HEK293 (cell line): ENCODE measurements around the gene WNT7A.

Source experiments
- CTCF ChIP-seq: fragments of 450-650 bp; formaldehyde crosslinking; IDR thresholded peaks from 2 replicates; pipeline ENCODE4 v1.5.1; 2016; ENCODE audit warnings: missing biosample characterization, missing genetic modification characterization
- TCF7L2 ChIP-seq: IDR thresholded peaks from 2 replicates; pipeline ENCODE4 v1.6.1; 2011; ENCODE audit warnings: low read depth, mild to moderate bottlenecking, inconsistent platforms, low read length, moderate library complexity, borderline replicate concordance
- ZBTB49 ChIP-seq: fragments of 450-650 bp; formaldehyde crosslinking; IDR thresholded peaks from 2 replicates; pipeline ENCODE4 v1.5.1; 2016; ENCODE audit warnings: missing biosample characterization, missing genetic modification characterization, low read depth
- ZIC2 ChIP-seq: fragments of 450-650 bp; formaldehyde crosslinking; IDR thresholded peaks from 2 replicates; pipeline ENCODE4 v1.5.1; 2016; ENCODE audit warnings: missing biosample characterization, missing genetic modification characterization
- ZNF133 ChIP-seq: fragments of 450-650 bp; formaldehyde crosslinking; IDR thresholded peaks from 2 replicates; pipeline ENCODE4 v1.5.1; 2016; ENCODE audit warnings: missing biosample characterization, missing genetic modification characterization
- ZNF280D ChIP-seq: fragments of 450-650 bp; formaldehyde crosslinking; IDR thresholded peaks from 2 replicates; pipeline ENCODE4 v1.5.1; 2016; ENCODE audit warnings: missing biosample characterization, missing genetic modification characterization
- ZNF302 ChIP-seq: fragments of 450-650 bp; formaldehyde crosslinking; IDR thresholded peaks from 2 replicates; pipeline ENCODE4 v1.5.1; 2016; ENCODE audit warnings: missing biosample characterization, missing genetic modification characterization, low read depth
- ZNF335 ChIP-seq: fragments of 450-650 bp; formaldehyde crosslinking; conservative IDR thresholded peaks from 2 replicates; pipeline ENCODE4 v1.5.1; 2016; ENCODE audit warnings: missing biosample characterization, missing genetic modification characterization
- ZNF768 ChIP-seq: fragments of 450-650 bp; formaldehyde crosslinking; IDR thresholded peaks from 2 replicates; pipeline ENCODE4 v1.5.1; 2018; ENCODE audit warnings: missing biosample characterization, mild to moderate bottlenecking, missing genetic modification characterization
- ZNF776 ChIP-seq: fragments of 450-650 bp; formaldehyde crosslinking; IDR thresholded peaks from 2 replicates; pipeline ENCODE4 v1.5.0; 2017; ENCODE audit warnings: missing biosample characterization, missing genetic modification characterization, borderline replicate concordance
- ZXDB ChIP-seq: fragments of 450-650 bp; formaldehyde crosslinking; IDR thresholded peaks from 2 replicates; pipeline ENCODE4 v1.5.1; 2016; ENCODE audit warnings: missing biosample characterization, missing genetic modification characterization
- TF ChIP-seq, protein P1 (sequence below): fragments of 450-650 bp; formaldehyde crosslinking; IDR thresholded peaks from 2 replicates; pipeline ENCODE4 v1.5.1; 2016; ENCODE audit warnings: missing biosample characterization, missing genetic modification characterization, low read depth
- TF ChIP-seq, protein P2 (sequence below): fragments of 450-650 bp; IDR thresholded peaks from 2 replicates; pipeline ENCODE4 v1.5.1; 2018; ENCODE audit warnings: missing biosample characterization, mild to moderate bottlenecking, missing genetic modification characterization

DNA sequence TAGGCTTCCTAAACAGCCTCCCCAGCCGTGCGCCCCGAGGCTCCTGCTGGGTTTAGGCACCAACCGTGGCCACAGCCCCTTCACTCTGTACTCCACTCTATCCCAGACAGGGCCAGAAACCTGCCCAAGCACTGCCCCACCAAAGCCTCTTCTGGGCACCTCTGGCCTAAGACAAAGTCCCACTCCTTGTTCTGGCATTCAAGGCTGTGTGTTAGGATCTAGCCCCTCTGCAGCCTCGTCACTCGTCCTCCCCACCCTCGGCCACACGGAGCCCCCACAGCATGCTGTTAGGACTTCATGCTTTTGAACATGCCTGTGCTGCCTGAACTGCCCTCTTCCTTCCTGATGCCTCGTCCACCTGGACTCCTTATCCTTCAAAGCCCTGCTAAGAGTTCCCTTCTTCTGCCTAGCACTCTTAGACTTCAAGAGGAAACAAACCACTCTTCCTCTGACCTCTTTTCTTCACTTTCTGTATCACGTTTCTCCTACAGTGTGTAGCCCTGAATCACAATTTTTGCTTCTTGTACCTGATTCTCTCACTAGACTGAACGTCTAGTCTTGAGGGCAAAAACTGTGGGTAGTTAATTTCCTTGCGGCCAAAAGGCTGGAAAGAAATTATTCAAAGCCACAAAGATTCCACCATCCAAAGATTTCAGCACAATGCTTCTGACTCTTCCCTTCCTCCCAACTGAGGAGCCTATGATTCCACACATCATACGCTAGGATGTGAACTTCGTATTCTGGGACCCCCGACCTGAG lies 28.6 kb downstream of the WNT7A start:
- TF ChIP-seq TCF7L2, result no peak
- TF ChIP-seq, protein P1, sequence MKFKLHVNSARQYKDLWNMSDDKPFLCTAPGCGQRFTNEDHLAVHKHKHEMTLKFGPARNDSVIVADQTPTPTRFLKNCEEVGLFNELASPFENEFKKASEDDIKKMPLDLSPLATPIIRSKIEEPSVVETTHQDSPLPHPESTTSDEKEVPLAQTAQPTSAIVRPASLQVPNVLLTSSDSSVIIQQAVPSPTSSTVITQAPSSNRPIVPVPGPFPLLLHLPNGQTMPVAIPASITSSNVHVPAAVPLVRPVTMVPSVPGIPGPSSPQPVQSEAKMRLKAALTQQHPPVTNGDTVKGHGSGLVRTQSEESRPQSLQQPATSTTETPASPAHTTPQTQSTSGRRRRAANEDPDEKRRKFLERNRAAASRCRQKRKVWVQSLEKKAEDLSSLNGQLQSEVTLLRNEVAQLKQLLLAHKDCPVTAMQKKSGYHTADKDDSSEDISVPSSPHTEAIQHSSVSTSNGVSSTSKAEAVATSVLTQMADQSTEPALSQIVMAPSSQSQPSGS (tag by site-specific recombination), result no peak
- TF ChIP-seq ZNF280D (tag by site-specific recombination), result no peak
- no peak for TF ChIP-seq CTCF (tag by site-specific recombination)
- TF ChIP-seq, protein P2, sequence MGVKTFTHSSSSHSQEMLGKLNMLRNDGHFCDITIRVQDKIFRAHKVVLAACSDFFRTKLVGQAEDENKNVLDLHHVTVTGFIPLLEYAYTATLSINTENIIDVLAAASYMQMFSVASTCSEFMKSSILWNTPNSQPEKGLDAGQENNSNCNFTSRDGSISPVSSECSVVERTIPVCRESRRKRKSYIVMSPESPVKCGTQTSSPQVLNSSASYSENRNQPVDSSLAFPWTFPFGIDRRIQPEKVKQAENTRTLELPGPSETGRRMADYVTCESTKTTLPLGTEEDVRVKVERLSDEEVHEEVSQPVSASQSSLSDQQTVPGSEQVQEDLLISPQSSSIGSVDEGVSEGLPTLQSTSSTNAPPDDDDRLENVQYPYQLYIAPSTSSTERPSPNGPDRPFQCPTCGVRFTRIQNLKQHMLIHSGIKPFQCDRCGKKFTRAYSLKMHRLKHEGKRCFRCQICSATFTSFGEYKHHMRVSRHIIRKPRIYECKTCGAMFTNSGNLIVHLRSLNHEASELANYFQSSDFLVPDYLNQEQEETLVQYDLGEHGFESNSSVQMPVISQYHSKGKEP (tag by site-specific recombination), result no peak
- TF ChIP-seq ZNF133 (tag by site-specific recombination), result no peak
- no peak for TF ChIP-seq ZIC2 (tag by site-specific recombination)
- TF ChIP-seq ZNF302, result no peak
- TF ChIP-seq ZNF335 (tag by site-specific recombination), result no peak
- no peak for TF ChIP-seq ZNF776 (tag by site-specific recombination)
- no peak for TF ChIP-seq ZNF768 (tag by site-specific recombination)
- no peak for TF ChIP-seq ZBTB49 (tag by site-specific recombination)
- no peak for TF ChIP-seq ZXDB (tag by site-specific recombination)
